NCI-H82 (cell line): ENCODE data around the gene SYT5.
"Not testable (repeated sequence)": the region's sequence is repeated elsewhere in the genome, so short reads cannot be mapped to it uniquely, and the experiment has no call there.

Experiments used
- DNase-seq: peaks from one replicate; lab custom pipeline; 2025; lab: John Stamatoyannopoulos, UW

The SYT5 gene

DNA sequence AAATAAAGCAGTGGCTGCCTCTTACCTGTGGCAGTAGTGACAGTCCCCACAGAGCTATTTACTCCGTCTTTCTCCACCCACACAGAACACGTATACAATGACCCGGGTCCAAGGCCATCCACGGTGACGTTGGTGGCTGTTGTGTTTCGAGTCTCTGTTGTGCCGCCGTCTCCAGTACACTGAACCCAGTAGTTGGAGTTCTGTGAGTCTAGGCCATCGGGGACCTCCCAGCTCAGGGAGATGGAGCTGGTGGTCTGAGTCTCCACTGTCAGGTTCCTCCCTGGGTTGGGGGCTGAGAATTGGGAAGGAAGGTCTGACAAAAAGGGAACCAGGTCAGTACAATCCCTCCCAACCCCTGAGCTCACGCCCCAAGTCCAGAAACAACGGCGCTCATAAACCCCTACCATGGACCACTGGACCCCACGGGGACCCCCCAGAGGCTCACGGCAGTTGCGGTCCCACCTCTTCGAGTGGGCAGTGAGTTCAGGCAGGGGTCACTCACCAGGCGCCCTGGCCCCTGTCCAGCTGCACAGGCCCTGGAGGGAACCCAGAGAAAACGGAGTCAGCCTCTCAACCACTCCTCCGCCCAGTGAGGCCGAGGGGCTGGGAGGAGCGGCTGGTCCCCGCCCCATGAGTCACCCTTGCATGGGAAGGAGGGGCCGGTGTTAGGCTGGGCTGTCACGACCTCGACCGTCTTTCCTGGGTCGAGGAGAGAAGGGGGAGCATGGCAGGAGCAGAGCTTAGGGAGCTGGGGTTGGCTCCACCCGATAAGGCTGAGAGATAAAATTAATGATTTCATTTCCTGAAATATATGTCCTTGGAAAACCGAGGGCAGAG, 26.8 kb upstream of the SYT5 start:
- DNase-seq, result peak; percentile 75

DNA sequence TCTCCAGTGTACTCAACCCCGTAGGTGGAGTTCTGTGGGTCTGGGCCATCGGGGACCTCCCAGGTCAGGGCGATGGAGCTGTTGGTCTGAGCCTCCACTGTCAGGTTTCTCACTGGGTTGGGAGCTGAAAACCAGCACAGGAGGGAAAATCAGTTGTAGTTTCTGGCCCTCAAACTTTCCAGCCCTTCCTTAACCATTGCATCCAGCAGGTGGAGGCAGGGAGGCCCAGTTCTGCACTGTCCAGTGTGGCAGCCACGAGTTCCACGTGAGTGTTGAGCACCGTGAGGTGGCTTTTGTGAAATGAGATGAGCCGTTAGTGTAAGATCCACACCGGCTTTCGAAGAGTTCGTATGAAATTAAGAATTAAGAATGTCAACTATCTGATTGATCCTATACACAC, 22.1 kb upstream of the SYT5 start:
- not testable (repeated sequence) for DNase-seq

- DNase-seq, result no peak
These were observed 19.6 kb upstream of the SYT5 start for GRCh38 chr19:55199620-55200204.

GRCh38 chr19:55198651-55199050, 18.6 kb upstream of the SYT5 start:
- DNase-seq, result no peak

DNA sequence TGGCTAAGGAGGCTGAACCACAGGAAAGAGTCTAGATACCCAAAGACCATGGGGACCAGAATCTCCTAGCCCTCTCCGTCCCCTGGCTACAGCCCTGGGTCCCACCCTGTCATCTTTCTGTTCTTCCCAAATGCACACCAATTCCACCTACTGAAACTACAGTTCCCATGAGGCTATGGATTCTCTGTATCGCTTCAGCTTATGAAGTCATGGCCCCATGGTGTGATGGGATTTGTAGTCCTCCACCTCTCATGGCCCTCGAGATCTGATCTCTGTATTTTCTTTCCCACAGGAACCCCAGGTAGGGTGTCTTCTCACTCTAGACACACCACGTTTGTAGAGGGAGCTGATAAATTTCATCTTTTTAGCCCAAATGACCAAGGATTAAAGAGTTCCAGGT, 17.4 kb upstream of the SYT5 start:
- peak; percentile 62 for DNase-seq

DNA sequence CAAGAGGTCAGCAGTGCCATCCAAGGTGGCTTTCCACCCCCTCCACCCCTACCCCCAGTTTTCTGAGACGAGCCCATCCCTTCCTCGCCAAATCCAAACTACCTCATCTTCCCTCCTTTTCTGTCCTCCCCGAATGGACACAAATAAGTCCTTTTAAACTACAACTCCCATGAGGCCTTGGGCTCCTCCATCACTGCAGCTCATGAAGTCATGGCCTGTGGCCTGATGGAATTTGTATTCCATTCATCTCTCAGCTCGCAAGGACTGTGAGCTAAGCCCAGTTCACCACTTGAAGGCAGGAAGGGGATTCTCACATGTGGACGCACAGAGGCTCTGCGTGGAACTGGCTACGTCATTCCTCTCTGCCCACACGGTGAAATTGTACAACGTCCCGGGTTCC, 16.7 kb upstream of the SYT5 start:
- peak; percentile 43 for DNase-seq

DNA sequence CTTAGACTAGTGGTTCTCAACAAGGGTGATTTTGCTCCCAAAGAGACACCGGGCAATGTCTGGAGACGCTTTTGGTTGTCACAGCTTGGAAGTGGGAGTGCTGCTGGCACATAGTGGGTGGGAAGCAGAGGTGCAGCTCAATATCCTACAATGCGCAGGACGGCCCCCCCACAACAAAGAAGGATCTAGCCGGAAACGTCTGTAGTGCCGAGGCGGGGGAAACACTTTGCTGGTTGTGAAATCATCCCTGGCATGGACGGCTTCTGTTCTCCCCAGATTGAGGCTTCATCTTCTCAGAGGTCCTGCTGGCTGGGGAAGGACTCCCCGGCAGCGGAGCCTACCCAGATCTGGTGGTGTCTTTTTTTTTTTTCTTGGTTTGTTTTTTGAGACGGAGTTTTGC, 13.4 kb upstream of the SYT5 start:
- DNase-seq, result no peak

- peak; percentile 41 for DNase-seq
These were observed 9.3 kb upstream of the SYT5 start for GRCh38 chr19:55189403-55189835.

GRCh38 chr19:55188625-55189024, 8.5 kb upstream of the SYT5 start:
- DNase-seq, result no peak

- no peak for DNase-seq
These were observed 6.0 kb upstream of the SYT5 start for GRCh38 chr19:55186080-55186479.

DNA sequence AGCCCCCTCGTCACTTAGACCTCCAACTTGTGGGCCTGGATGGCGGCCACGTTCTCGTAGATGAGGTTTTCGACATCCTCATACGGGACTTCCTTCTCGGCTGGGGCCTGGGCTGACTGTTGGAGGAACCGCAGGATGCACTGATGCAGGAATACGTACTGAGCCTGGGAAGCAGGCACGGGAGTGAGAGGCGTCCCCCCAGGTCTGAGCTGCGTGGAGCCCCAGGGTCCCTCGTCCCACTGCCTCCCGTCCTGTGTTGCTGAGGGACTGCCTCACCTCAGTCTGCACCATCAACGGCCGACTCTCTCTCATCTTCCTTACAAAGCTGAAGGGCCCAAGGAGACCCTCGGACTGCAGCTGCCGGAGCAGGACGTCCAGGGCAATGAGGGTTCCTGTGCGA, 1.7 kb upstream of the SYT5 start:
- no peak for DNase-seq

GRCh38 chr19:55178781-55179599, 1.1 kb downstream of the SYT5 start:
- DNase-seq, result peak; percentile 90

DNA sequence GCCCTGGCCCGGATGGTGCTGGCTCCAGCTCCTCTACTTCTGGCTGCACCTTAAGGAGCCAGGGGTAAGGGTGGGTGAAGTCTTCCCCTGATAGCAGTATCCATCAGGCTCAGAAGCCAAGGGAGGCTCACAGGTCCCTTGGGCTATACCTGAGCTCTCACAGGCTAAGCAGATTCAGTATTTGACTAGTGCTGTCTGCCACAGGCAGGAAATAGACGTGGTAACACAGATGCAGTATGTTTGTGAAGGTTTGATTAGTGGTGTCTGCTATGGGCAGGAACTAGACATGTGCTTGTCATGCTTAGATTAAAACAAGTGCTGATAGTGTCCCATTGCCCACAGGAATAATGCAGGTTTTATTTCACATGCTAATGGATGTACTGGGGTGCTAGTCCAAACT, 4.0 kb downstream of the SYT5 start:
- DNase-seq, result no peak

GRCh38 chr19:55175117-55175867, 4.8 kb downstream of the SYT5 start:
- DNase-seq, result peak; percentile 59

DNA sequence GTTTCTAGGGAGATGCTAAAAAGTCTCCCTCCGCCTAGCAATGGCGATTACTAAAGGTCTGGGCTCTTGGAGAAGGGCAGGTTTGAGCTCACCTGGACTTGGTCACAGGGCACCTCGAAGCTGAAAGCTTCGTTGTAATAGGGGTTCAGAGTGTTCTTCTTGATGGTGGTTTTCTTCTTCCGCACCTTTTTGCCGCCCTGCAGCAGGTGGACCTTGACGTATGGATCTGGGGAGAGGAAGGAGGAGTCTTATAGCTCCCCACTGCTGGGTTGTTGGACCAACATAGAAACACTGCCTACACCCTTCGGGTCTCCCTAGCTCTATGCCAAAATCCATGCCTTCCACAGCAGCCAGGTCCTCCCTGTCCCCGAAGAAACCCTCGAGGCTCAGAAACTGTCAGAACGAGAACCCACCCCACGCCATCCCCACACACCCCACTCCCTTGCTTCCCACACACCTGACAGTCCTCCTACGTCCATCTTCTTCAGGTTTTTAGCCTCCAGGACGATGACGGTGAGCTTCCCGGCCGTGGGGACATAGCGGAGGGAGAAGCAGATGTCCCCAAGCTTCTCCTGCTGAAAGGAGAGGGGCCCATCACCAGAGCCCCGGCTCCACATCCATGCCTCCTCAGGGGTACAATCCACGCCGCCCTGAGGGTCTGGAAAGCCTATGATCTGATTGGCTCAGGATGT, 5.5 kb downstream of the SYT5 start:
- no peak for DNase-seq

GRCh38 chr19:55173714-55174409, 6.2 kb downstream of the SYT5 start:
- DNase-seq, result peak; percentile 91

GRCh38 chr19:55173186-55173713, 6.8 kb downstream of the SYT5 start:
- DNase-seq, result no peak

DNA sequence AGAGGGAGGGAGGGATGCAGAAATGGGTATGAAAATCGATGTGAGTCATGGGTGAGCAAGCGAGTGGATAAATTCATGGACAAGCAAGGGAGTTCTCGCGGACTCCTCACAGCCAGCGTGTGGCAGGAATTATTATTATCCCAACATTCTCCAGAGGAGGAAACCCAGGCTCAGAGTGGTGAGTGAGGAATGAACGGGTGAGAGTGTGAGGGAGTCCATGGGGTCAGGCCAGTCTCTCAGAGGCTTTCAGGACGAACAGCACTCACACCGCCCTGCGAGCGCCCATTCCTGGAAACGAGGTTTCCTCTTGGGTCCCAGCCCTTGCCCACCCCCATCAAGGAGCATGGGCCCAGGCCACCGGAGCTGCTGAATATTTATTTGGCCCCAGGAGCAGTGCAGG, 7.3 kb downstream of the SYT5 start:
- no peak for DNase-seq

- not testable (repeated sequence) for DNase-seq
These were observed 7.8 kb downstream of the SYT5 start for GRCh38 chr19:55172318-55172717.

GRCh38 chr19:55171440-55171839, 8.6 kb downstream of the SYT5 start:
- DNase-seq, result no peak

- DNase-seq, result no peak
These were observed 11.0 kb downstream of the SYT5 start for GRCh38 chr19:55169136-55169535.
